HAP-1 (cell line): ENCODE results near the gene PDCD6IP.

ENCODE experiments used
- DNase-seq, 2 experiments: peaks; one replicate each; pipeline ENCODE4 v3.0.0-alpha.2; 2016 to 2020; ENCODE audit warnings: low spot score in 2 of 2
- H3K27me3 ChIP-seq: fragments of 250-450 bp; sonication (Bioruptor Pico); 2 replicates; pipeline ENCODE4 v1.5.1; 2020; ENCODE audit warnings: low read depth, mild to moderate bottlenecking, moderate library complexity
- H3K36me3 ChIP-seq: fragments of 250-450 bp; sonication (Bioruptor Pico); replicated peaks from 2 replicates; pipeline ENCODE4 v1.5.1; 2020; ENCODE audit warnings: mild to moderate bottlenecking
- H3K4me1 ChIP-seq: fragments of 250-450 bp; sonication (Bioruptor Pico); 2 replicates; pipeline ENCODE4 v1.5.1; 2020; ENCODE audit warnings: mild to moderate bottlenecking
- H3K4me3 ChIP-seq: fragments of 250-450 bp; sonication (Bioruptor Pico); 2 replicates; pipeline ENCODE4 v1.5.1; 2020; ENCODE audit warnings: mild to moderate bottlenecking, moderate library complexity
- H3K9me3 ChIP-seq: fragments of 250-450 bp; sonication (Bioruptor Pico); 2 replicates; pipeline ENCODE4 v1.5.1; 2020; ENCODE audit warnings: mild to moderate bottlenecking, moderate library complexity
- in situ Hi-C: fragments of 300-500 bp; cut with MboI; formaldehyde crosslinking; loops from 3 replicates; pipeline ENCODE4 v1.14.3; 2020; ENCODE audit warnings: low sequenced_read_pairs, inconsistent platforms, mixed read lengths

The PDCD6IP gene

DNA sequence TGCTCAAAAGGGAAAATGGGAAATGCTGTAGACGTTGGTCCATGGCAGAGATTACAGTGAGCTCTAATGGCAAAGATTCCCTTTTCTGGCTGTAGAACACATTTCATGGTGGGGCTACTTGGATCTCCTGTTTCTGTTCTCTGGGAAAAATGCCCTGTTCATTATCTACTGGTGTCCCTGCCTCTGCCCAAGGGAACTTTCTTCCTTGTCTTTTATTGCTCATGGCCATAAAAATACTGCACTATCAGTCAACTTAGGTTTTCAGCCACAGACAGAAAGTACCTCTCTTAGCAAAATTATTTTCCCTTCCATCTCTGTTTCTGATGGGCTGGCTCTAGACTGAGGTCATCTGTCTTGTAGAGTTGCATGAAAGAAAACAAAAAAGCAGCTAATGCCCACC is 98.9 kb downstream of the PDCD6IP start:
- H3K4me1 ChIP-seq: no peaks in the 10 kb centered on the region
- H3K27me3 ChIP-seq: peaks cover 2% of the 10 kb centered on the region; the same call in 1 of the 2 replicates
- H3K36me3 ChIP-seq: no peaks in the 10 kb centered on the region
- no peak for DNase-seq
- no peaks in the 10 kb centered on the region for H3K9me3 ChIP-seq
- H3K4me3 ChIP-seq: no peak overlapping the region
- in situ Hi-C loops: no loop called here

DNA sequence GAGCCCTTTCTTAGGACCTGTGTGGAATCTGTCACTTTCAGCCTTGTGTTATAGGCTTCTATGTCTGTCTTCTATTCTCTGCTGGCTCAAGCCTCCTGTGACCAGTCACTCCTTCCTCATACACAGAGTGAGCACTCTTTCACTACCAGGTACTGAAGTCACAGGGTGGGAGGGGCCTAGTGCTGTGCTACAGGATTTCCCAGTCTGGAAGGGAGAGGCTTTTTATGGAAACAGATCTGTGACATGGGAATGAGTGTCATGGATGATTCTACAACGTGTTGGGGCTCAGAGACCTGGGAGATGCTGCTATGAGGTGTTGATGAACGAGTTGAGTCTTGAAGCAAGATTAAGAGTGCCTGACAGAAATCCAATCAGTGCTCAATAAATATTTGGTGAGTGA is 100.5 kb downstream of the PDCD6IP start:
- in situ Hi-C loops: no loop called here
- H3K27me3 ChIP-seq: peaks cover 2% of the 10 kb centered on the region; the same call in 1 of the 2 replicates
- H3K4me1 ChIP-seq: no peaks in the 10 kb centered on the region
- no peak for DNase-seq
- no peaks in the 10 kb centered on the region for H3K36me3 ChIP-seq
- H3K9me3 ChIP-seq: no peaks in the 10 kb centered on the region
- H3K4me3 ChIP-seq: no peak overlapping the region

DNA sequence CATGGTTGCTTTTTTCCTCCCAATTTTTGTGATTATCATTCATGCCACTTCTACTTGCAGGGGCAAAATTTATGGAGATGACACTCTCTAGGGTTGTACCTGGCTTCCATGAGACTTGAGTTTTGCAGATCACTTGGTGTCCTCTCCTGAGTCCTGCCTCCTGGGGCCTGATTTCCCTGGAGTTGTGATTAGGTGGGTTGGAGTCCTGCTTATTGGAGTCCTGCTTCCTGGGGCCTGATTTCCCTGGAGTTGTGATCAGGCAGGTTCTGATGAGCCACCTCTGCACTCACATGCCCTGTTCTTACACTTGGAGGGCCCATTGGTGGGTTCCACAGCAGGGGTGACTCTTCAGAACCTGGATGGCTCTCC is 102.0 kb downstream of the PDCD6IP start:
- no peak overlapping the region for H3K4me3 ChIP-seq
- H3K4me1 ChIP-seq: no peaks in the 10 kb centered on the region
- peaks cover 2% of the 10 kb centered on the region; the same call in 1 of the 2 replicates for H3K27me3 ChIP-seq
- in situ Hi-C loops: no loop called here
- H3K36me3 ChIP-seq: no peaks in the 10 kb centered on the region
- no peak for DNase-seq
- H3K9me3 ChIP-seq: no peaks in the 10 kb centered on the region

DNA sequence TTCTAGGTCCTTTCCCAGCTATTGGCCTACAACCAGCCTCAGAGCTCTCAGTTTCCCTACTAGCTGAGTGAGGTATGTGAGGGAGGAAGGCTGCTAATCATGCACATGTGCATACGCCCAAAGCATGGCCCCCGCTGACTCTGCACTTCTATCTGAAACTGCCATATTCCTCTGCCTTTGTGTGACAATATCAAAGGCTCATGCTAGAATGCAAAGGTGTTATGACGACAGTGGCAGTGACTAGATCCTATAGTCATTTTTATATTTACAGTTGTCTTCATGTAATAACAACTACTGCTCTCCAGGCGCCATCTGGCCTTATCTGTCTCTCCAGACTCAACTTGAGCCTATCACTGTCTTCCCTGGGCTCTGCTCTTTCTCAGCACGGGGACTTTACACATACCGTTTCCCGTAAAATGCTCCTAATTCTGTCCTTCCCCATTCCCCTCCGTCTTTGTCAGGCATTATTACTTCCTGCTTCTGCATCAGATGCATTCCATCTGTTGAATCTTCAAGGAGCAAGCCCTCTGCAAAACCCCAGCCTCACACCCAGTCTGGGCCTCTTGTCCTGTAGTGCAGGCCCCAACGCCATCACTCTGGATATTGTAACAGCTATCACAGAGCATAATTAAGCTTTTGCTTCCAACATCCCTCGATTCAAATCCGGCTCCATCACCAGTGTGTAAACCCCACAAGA is 102.5 kb downstream of the PDCD6IP start:
- no peak overlapping the region for H3K4me3 ChIP-seq
- no peaks in the 10 kb centered on the region for H3K4me1 ChIP-seq
- in situ Hi-C loops: no loop called here
- no peaks in the 10 kb centered on the region for H3K9me3 ChIP-seq
- H3K36me3 ChIP-seq: no peaks in the 10 kb centered on the region
- no peak for DNase-seq
- no peaks in the 10 kb centered on the region; the same call in 1 of the 2 replicates for H3K27me3 ChIP-seq

DNA sequence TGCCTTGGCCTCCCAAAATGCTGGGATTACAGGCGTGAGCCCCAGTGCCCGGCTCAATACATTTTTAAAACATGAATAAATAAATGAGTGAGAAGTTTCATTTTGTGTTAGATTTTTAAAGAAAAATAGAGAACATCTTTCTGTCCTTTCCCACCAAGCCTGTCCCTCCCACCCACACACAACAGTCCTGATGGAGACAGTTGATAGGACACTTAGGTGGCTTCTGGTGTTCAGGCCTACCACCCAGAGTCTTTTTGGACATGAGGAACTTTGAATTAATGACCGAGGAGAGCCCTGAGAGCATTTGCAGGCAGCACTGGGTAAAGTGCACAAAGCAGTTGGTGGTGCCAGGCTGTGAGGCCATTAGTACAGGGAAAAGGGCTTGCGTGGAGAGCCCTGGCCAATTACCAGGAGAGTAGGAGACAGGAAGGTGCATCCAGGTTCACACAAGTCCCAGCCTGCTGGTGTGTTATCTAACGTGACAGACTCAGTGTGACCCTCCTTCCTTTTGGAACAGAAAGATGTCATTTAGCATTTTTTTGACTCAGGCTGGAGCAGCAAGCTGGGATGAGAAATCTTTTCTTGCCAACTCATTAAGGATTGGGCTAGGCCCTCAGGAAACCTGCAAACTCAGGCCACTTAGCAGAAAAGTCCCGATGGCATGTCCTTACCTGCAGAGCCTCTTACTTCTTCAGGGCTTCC is 103.6 kb downstream of the PDCD6IP start:
- H3K9me3 ChIP-seq: no peaks in the 10 kb centered on the region
- in situ Hi-C loops: no loop called here
- no peak overlapping the region for H3K4me3 ChIP-seq
- DNase-seq: no peak
- H3K4me1 ChIP-seq: no peaks in the 10 kb centered on the region
- no peaks in the 10 kb centered on the region for H3K36me3 ChIP-seq
- H3K27me3 ChIP-seq: no peaks in the 10 kb centered on the region; the same call in 1 of the 2 replicates

DNA sequence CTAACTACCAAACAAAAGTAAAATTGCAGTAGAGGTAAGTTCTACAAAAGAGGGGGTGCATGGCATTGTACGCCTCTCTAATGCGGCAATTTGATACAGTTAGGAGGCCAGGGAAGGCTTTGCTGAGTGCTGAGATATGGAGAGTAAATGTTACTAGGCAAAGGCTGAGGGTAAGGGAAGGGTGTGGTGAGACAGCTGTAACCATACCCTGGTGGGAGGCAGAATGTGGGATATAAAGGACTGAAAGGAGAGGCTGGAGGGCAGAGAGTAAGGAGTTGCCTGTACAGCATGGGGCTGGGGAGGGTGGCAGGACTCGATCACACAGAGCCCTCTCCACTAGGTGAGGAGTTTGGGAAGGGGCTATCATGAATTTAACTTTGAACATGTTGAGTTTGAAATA is 106.3 kb downstream of the PDCD6IP start:
- Histone ChIP-seq H3K36me3 (no peaks in the 10 kb centered on the region), H3K9me3 (no peaks in the 10 kb centered on the region), H3K4me1 (no peaks in the 10 kb centered on the region), H3K4me3 (no peak overlapping the region), H3K27me3 (no peaks in the 10 kb centered on the region)
- in situ Hi-C loops: no loop called here
- DNase-seq: no peak

DNA sequence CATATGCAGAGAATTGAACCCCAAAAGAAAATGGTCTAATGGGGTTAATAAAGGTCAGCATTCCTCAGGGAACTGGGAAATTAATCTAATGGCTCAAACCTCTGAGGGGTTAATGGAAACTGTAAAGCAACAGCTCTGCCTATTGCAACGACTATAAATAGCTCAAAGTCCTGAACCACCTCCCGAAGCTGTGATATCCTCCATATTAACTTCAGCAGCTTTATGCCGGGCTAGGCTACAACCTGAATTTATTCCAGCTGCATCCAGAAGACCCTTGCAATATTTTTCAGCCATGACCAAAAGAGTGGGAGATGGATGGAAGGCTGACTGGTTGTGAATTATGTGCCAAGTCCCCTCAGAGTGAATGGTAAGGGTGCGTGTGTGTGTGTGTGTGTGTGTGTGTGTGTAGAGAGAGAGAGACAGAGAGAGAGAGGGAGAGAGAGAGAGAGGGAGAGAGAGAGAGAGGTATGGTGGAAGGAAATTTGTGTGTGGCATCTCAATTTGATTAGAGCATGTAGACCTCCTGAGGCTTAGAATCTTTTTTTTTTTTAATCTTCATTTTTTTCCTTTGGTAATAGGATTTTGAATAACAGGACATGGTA is 109.9 kb downstream of the PDCD6IP start:
- Histone ChIP-seq H3K4me1 (no peaks in the 10 kb centered on the region), H3K9me3 (no peaks in the 10 kb centered on the region; the same call in 1 of the 2 replicates), H3K27me3 (no peaks in the 10 kb centered on the region), H3K36me3 (no peaks in the 10 kb centered on the region), H3K4me3 (no peak overlapping the region)
- in situ Hi-C loops: no loop called here
- no peak for DNase-seq

DNA sequence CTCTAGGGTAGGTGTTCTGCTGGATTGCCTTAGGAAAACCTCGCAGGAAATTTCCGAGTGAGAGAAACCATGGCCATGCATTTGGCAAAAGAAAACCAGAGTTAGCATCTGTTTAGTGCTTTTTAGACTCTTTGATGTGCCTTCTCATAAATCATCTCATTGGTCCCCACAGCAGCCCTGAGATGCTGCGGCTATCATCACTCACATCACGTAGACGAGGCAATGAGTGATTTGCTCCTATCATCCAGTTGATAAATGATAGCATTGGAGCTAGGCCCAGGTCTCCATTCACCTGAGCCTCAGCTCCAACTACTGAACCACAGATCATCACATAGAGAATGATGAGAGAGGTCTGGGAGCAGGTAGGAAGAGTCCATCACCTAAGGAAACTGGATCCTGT is 111.1 kb downstream of the PDCD6IP start:
- no peaks in the 10 kb centered on the region for H3K27me3 ChIP-seq
- peaks cover 8% of the 10 kb centered on the region for H3K4me1 ChIP-seq
- in situ Hi-C loops: no loop called here
- H3K9me3 ChIP-seq: no peaks in the 10 kb centered on the region; the same call in 1 of the 2 replicates
- no peaks in the 10 kb centered on the region for H3K36me3 ChIP-seq
- H3K4me3 ChIP-seq: no peak overlapping the region
- DNase-seq: no peak

DNA sequence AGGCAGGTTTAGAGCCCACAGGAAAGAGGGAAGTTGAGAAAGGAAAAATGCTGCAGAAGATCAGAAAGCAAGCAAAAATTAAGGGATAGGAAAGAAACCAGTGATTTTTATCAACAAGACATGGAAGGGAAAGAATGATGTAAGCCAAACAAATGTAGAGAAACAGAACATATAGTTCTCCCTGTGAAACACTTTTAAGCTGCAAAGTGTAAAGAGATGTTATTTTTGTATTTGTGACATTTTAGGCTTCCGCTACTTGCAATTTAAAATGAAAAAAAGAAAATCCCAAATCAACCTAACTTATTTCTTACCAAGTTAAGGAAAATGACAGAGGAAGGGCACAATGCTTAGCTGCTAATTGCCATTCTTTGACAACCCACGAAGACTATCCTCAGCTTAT is 111.6 kb downstream of the PDCD6IP start:
- Histone ChIP-seq H3K4me3 (no peak overlapping the region), H3K4me1 (peaks cover 11% of the 10 kb centered on the region), H3K27me3 (no peaks in the 10 kb centered on the region), H3K36me3 (no peaks in the 10 kb centered on the region), H3K9me3 (no peaks in the 10 kb centered on the region; the same call in 1 of the 2 replicates)
- in situ Hi-C loops: no loop called here
- no peak for DNase-seq

DNA sequence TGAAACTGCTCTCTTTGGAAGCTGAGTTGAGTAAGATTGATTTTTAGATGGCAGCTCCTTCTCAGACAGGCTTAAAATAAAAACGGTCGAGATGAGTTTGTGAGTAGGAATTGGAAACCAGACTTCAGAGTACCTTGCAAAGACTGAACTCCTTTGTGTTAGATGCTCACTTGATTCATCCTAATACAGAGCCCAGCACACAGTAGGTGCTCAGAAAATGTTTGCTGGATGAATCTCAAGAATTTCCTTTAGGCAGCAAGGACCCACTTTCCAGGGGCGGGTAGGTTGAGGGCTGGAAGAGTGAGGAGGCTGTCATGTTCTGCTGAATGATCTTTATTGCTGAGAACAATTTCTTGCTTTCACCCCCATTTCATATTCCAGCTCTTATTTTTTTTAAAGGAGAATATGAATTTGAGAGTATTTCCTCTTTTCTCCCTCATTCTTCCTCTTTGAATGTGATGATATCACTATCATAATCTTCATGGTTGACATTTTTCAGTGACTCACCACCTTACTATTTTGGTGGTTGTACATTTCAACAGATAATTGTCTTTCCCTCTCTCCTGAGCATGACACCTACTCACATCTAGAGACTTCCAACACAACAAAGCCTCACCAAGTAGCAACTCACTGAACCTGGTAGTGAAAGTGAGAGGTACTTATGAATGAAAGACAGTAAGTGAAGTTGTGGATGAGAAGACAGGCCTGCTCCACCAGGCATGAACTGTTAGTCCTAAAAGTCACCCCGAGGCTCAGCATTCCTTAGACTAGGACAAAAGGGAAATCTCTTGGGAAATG is 113.3 kb downstream of the PDCD6IP start:
- DNase-seq: no peak
- no peaks in the 10 kb centered on the region; the same call in 1 of the 2 replicates for H3K9me3 ChIP-seq
- H3K36me3 ChIP-seq: no peaks in the 10 kb centered on the region
- no peak overlapping the region for H3K4me3 ChIP-seq
- H3K27me3 ChIP-seq: no peaks in the 10 kb centered on the region
- in situ Hi-C loops: no loop called here
- peaks cover 11% of the 10 kb centered on the region for H3K4me1 ChIP-seq

DNA sequence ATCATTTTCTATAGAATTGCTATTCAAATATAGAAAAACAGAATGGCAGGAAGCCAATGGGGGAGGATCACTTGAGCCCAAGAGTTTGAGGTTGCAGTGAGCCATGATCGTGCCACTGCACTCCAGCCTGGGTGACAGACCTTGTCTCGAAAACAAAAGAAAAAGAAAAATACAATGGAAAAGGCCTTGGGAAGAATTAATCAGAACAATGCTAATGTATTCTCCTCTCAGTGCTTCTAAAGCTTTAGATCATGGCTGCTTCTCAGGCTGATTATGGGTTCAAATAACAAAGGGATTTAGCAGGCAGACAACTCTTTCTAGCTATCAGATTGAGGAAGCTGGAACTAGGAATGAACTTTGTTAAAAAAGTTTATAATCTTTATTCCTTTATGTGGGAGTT is 115.8 kb downstream of the PDCD6IP start:
- in situ Hi-C loops: no loop called here
- DNase-seq: peak; percentile 32 to 65
- H3K4me1 ChIP-seq: peaks cover 11% of the 10 kb centered on the region

DNA sequence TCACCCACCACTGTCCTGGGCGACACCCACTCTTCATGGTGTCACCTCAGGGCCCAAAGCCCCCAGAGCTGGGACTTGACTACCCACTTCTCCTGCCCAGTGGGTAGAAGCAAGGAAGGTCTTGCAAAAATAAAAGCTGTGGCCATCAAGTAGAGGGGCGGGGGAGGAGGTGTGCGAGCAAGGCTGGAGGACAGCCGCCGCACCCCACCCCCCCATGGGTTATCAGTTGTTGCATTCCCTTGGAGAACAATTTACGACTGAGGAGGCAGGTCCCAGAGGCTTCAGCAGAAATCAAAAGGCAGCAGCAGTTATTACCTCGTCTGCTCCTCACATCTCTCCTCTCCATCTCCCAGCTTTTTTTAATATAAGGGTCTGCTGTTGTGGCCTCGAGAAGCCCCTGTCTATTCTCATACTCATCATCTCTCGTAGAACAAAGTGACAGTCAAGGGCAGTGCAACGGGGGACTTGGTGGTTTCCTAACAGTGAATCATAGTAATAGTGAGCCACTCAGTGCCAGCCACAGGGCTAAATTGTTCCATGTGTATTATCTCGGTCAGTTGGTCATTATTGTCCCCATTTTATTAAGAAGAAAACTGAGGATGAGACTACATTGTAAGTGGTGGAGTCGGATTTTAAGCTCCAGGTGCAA is 116.4 kb downstream of the PDCD6IP start:
- Histone ChIP-seq H3K36me3 (no peaks in the 10 kb centered on the region), H3K4me3 (no peak overlapping the region), H3K4me1 (peaks cover 14% of the 10 kb centered on the region), H3K27me3 (no peaks in the 10 kb centered on the region), H3K9me3 (no peaks in the 10 kb centered on the region; the same call in 1 of the 2 replicates)
- in situ Hi-C loops: no loop called here
- DNase-seq: peak in 1 of 2 experiments; percentile 12

More for the DNA sequence above, 115.8 kb downstream of the PDCD6IP start:
- Histone ChIP-seq H3K4me3 (no peak overlapping the region), H3K27me3 (no peaks in the 10 kb centered on the region), H3K36me3 (no peaks in the 10 kb centered on the region), H3K9me3 (no peaks in the 10 kb centered on the region; the same call in 1 of the 2 replicates)
